Stomach (tissue), 4 donors: Measurements from ENCODE around the gene SEZ6L.

Experiments used
- POLR2A ChIP-seq, 4 donors: fragments of 450-650 bp; IDR thresholded peaks; one replicate each; pipeline ENCODE4 v1.6.1; 2016; ENCODE audit warnings: antibody characterized with exemption in 4 of 4, control low read depth in 2 of 4, mild to moderate bottlenecking in 1 of 4, moderate library complexity in 1 of 4
- TF ChIP-seq, protein P1 (sequence below), 7 experiments: fragments of 450-650 bp in 4 of 7; fragments of 200-600 bp in 3 of 7; sonication (generic) in 3 of 7; IDR thresholded peaks; one replicate each; pipeline ENCODE4 v1.5.1; 2016 to 2019; ENCODE audit warnings: antibody characterized with exemption in 7 of 7, control low read depth in 2 of 7, mild to moderate bottlenecking in 1 of 7

DNA sequence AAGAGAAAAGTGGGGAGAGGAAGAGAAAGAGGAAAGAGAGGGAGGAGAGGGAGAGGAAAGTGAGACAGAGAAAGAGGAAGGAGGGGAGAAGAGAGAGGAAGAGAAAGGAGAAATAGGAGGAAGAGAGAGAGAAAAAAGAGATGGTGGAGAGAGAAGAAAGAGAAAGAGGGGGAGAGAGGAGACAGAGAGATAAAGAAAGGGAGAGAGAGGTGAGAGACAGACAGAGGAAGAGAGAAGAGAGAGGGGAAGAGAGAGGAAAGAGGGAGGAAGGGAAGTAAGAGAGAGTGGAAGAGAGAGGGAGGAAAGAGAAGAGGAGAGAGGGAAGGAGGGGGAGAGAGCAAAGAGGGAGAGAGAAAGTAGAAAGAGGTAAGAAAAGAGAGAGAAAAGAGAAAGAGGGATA, 9.4 kb upstream of the SEZ6L start:
- TF ChIP-seq, protein P1, sequence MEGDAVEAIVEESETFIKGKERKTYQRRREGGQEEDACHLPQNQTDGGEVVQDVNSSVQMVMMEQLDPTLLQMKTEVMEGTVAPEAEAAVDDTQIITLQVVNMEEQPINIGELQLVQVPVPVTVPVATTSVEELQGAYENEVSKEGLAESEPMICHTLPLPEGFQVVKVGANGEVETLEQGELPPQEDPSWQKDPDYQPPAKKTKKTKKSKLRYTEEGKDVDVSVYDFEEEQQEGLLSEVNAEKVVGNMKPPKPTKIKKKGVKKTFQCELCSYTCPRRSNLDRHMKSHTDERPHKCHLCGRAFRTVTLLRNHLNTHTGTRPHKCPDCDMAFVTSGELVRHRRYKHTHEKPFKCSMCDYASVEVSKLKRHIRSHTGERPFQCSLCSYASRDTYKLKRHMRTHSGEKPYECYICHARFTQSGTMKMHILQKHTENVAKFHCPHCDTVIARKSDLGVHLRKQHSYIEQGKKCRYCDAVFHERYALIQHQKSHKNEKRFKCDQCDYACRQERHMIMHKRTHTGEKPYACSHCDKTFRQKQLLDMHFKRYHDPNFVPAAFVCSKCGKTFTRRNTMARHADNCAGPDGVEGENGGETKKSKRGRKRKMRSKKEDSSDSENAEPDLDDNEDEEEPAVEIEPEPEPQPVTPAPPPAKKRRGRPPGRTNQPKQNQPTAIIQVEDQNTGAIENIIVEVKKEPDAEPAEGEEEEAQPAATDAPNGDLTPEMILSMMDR (IDR thresholded peaks at IDR 0.05): no peak
- no peak for TF ChIP-seq POLR2A (IDR thresholded peaks at IDR 0.05)
